NB4 (cell line): ENCODE results near the gene ABHD13.
A peak's percentile ranks its signal among the peaks of the same experiment; 100 is the strongest.

Source experiments
- DNase-seq: peaks from one replicate; pipeline ENCODE4 v3.0.0; 2010; ENCODE audit warnings: low read depth
- H3K4me3 ChIP-seq: one replicate; pipeline ENCODE4 v1.5.1; 2011; ENCODE audit warnings: mild to moderate bottlenecking, low read depth, low read length, moderate library complexity
- CTCF ChIP-seq: IDR thresholded peaks from one replicate; pipeline ENCODE4 v1.5.1; 2012; ENCODE audit warnings: low read depth, low read length
- MAX ChIP-seq: IDR thresholded peaks from 2 replicates; pipeline ENCODE4 v1.6.1; 2011; ENCODE audit warnings: low read depth, low read length
- MYC ChIP-seq: IDR thresholded peaks from 2 replicates; pipeline ENCODE4 v1.6.1; 2011; ENCODE audit warnings: low read depth, low read length
- POLR2A ChIP-seq: IDR thresholded peaks from 2 replicates; pipeline ENCODE4 v1.6.1; 2011; ENCODE audit warnings: mild to moderate bottlenecking; ENCODE audit not compliant: insufficient read length; ENCODE audit errors: extremely low read depth

Gene ABHD13

GRCh38 chr13:108270442-108270841 lies 52.2 kb downstream of the ABHD13 start:
- H3K4me3 ChIP-seq = peak overlapping the region; percentile 77
- DNase-seq = peak; percentile 63

GRCh38 chr13:108272333-108272732 lies 54.1 kb downstream of the ABHD13 start:
- TF ChIP-seq CTCF (no peak), MYC (no peak), MAX (no peak), POLR2A (no peak)
- H3K4me3 ChIP-seq = peak overlapping the region; percentile 2
- peak; percentile 40 for DNase-seq

More at GRCh38 chr13:108270442-108270841, 52.2 kb downstream of the ABHD13 start:
- no peak; the same call in 1 of the 2 replicates for TF ChIP-seq MYC
- no peak for TF ChIP-seq POLR2A
- no peak for TF ChIP-seq MAX
- no peak for TF ChIP-seq CTCF

GRCh38 chr13:108273429-108274118 lies 55.4 kb downstream of the ABHD13 start:
- DNase-seq = no peak
- TF ChIP-seq MYC (no peak), MAX (no peak), POLR2A (no peak), CTCF (no peak)
- no peak overlapping the region for H3K4me3 ChIP-seq

- no peak for DNase-seq
- H3K4me3 ChIP-seq = no peak overlapping the region
These were observed 56.5 kb downstream of the ABHD13 start for GRCh38 chr13:108274718-108275117.

GRCh38 chr13:108276060-108276459 lies 57.9 kb downstream of the ABHD13 start:
- DNase-seq = no peak

More at GRCh38 chr13:108274718-108275117, 56.5 kb downstream of the ABHD13 start:
- TF ChIP-seq CTCF (no peak), POLR2A (no peak), MYC (no peak), MAX (no peak)

GRCh38 chr13:108278466-108278865 lies 60.3 kb downstream of the ABHD13 start:
- DNase-seq = no peak
- no peak overlapping the region for H3K4me3 ChIP-seq
- TF ChIP-seq POLR2A = no peak
- TF ChIP-seq MAX = no peak
- TF ChIP-seq MYC = no peak
- no peak for TF ChIP-seq CTCF

More at GRCh38 chr13:108276060-108276459, 57.9 kb downstream of the ABHD13 start:
- no peak overlapping the region for H3K4me3 ChIP-seq
- TF ChIP-seq POLR2A (no peak), MAX (no peak)
